GM12872 (cell line): ENCODE results near the gene SLN.

Source experiments
- CTCF ChIP-seq: IDR thresholded peaks from 3 replicates; pipeline ENCODE4 v1.5.1; 2011; ENCODE audit warnings: low read depth, mild to moderate bottlenecking, low read length, moderate library complexity; ENCODE audit not compliant: insufficient read depth

The SLN gene

GRCh38 chr11:107747622-107748021 lies 35.8 kb upstream of the SLN start:
- no peak for TF ChIP-seq CTCF

GRCh38 chr11:107744736-107745135 lies 32.9 kb upstream of the SLN start:
- TF ChIP-seq CTCF, result no peak

GRCh38 chr11:107743191-107743590 lies 31.3 kb upstream of the SLN start:
- TF ChIP-seq CTCF, result no peak

GRCh38 chr11:107741044-107741823 lies 29.4 kb upstream of the SLN start:
- TF ChIP-seq CTCF, result peak; percentile 92

- TF ChIP-seq CTCF, result no peak
Observed at GRCh38 chr11:107740271-107740670, 28.4 kb upstream of the SLN start.

- no peak for TF ChIP-seq CTCF
Observed at GRCh38 chr11:107736546-107736945, 24.7 kb upstream of the SLN start.

GRCh38 chr11:107733518-107733917 lies 21.7 kb upstream of the SLN start:
- no peak for TF ChIP-seq CTCF

GRCh38 chr11:107732689-107733051 lies 20.8 kb upstream of the SLN start:
- no peak for TF ChIP-seq CTCF
